ENCODE results near the gene PDZRN4.

- TF ChIP-seq CTCF (IDR thresholded peaks at IDR 0.05) (no peak), POLR2AphosphoS5 (IDR thresholded peaks at IDR 0.05) (no peak)
Observed at GRCh38 chr12:41552588-41552987, 364.5 kb downstream of the PDZRN4 start.

Data from suprapubic skin (tissue), 3 donors.